IPS-18c (cell line): ENCODE results near the gene ADM.
"Not testable (repeated sequence)": the region's sequence is repeated elsewhere in the genome, so short reads cannot be mapped to it uniquely, and the experiment has no call there.

Experiments used
- H3K4me3 ChIP-seq: 2 replicates; pipeline ENCODE4 v1.7.0; 2013; ENCODE audit warnings: low read depth, mild to moderate bottlenecking, low read length, moderate library complexity; ENCODE audit not compliant: insufficient read depth
- H3K9me3 ChIP-seq: one replicate; pipeline ENCODE4 v1.6.1; 2013; ENCODE audit warnings: mild to moderate bottlenecking, low read length, moderate library complexity; ENCODE audit not compliant: control insufficient read depth, insufficient read depth

The ADM gene

GRCh38 chr11:10304495-10305261, at the start of gene ADM:
Gene ADM, plus strand, starts transcription at chr11:10305073. Its CDS starts 628 bp downstream, at chr11:10305701.
- Histone ChIP-seq H3K9me3 (peaks cover 2% of the 10 kb centered on the region), H3K4me3 (peak within 1 kb of the TSS; percentile 81)

GRCh38 chr11:10255388-10256125, 49.3 kb upstream of the ADM start:
- Histone ChIP-seq H3K4me3 (no peak overlapping the region), H3K9me3 (no peaks in the 10 kb centered on the region)

GRCh38 chr11:10257478-10257877, 47.4 kb upstream of the ADM start:
- H3K4me3 ChIP-seq: no peak overlapping the region
- no peaks in the 10 kb centered on the region for H3K9me3 ChIP-seq

GRCh38 chr11:10261821-10262220, 43.1 kb upstream of the ADM start:
- Histone ChIP-seq H3K9me3 (no peaks in the 10 kb centered on the region), H3K4me3 (no peak overlapping the region)

GRCh38 chr11:10263929-10264328, 40.9 kb upstream of the ADM start:
- no peaks in the 10 kb centered on the region for H3K9me3 ChIP-seq
- H3K4me3 ChIP-seq: no peak overlapping the region

- H3K9me3 ChIP-seq, H3K4me3 ChIP-seq: not testable (repeated sequence)
Measured at GRCh38 chr11:10264716-10265115, 40.2 kb upstream of the ADM start.

GRCh38 chr11:10265936-10266335, 38.9 kb upstream of the ADM start:
- no peaks in the 10 kb centered on the region for H3K9me3 ChIP-seq
- H3K4me3 ChIP-seq: no peak overlapping the region

GRCh38 chr11:10267821-10268220, 37.1 kb upstream of the ADM start:
- Histone ChIP-seq H3K4me3 (no peak overlapping the region), H3K9me3 (no peaks in the 10 kb centered on the region)

GRCh38 chr11:10268746-10269488, 36.0 kb upstream of the ADM start:
- no peaks in the 10 kb centered on the region for H3K9me3 ChIP-seq
- H3K4me3 ChIP-seq: no peak overlapping the region

- Histone ChIP-seq H3K4me3 (no peak overlapping the region), H3K9me3 (no peaks in the 10 kb centered on the region)
Measured at GRCh38 chr11:10272132-10272531, 32.7 kb upstream of the ADM start.

GRCh38 chr11:10273738-10274137, 31.1 kb upstream of the ADM start:
- Histone ChIP-seq H3K9me3 (no peaks in the 10 kb centered on the region), H3K4me3 (no peak overlapping the region)

- Histone ChIP-seq H3K9me3 (no peaks in the 10 kb centered on the region), H3K4me3 (no peak overlapping the region)
Measured at GRCh38 chr11:10274726-10275125, 30.1 kb upstream of the ADM start.

GRCh38 chr11:10275714-10276113, 29.2 kb upstream of the ADM start:
- H3K4me3 ChIP-seq: no peak overlapping the region
- H3K9me3 ChIP-seq: no peaks in the 10 kb centered on the region

GRCh38 chr11:10282117-10282516, 22.8 kb upstream of the ADM start:
- no peak overlapping the region for H3K4me3 ChIP-seq
- no peaks in the 10 kb centered on the region for H3K9me3 ChIP-seq

- Histone ChIP-seq H3K4me3 (no peak overlapping the region), H3K9me3 (peaks cover 2% of the 10 kb centered on the region)
Measured at GRCh38 chr11:10283991-10284390, 20.9 kb upstream of the ADM start.

GRCh38 chr11:10285148-10285802, 19.6 kb upstream of the ADM start:
- no peak overlapping the region for H3K4me3 ChIP-seq
- peaks cover 2% of the 10 kb centered on the region for H3K9me3 ChIP-seq

GRCh38 chr11:10287140-10287539, 17.7 kb upstream of the ADM start:
- Histone ChIP-seq H3K9me3 (peaks cover 2% of the 10 kb centered on the region), H3K4me3 (no peak overlapping the region)
